Prostate gland (tissue), 2 donors: ENCODE measurements around the gene DNMT3A.

ENCODE experiments used
- CTCF ChIP-seq, 4 experiments: fragments of 200-600 bp in 2 of 4; fragments of 450-650 bp in 2 of 4; sonication (generic) in 2 of 4; IDR thresholded peaks; 1 replicate in 3 of 4; 2 replicates in 1 of 4; pipeline ENCODE4 v1.5.1; 2016 to 2019; ENCODE audit warnings: antibody characterized with exemption in 4 of 4, mild to moderate bottlenecking in 2 of 4, moderate library complexity in 2 of 4
- POLR2A ChIP-seq: fragments of 450-650 bp; IDR thresholded peaks from one replicate; pipeline ENCODE4 v1.6.1; 2016; ENCODE audit warnings: antibody characterized with exemption, mild to moderate bottlenecking
- POLR2AphosphoS5 ChIP-seq: sonication (generic); formaldehyde crosslinking; IDR thresholded peaks from one replicate; pipeline ENCODE4 v1.6.1; 2017; ENCODE audit warnings: antibody characterized with exemption

- TF ChIP-seq CTCF (IDR thresholded peaks at IDR 0.05) (no peak), POLR2A (no peak), POLR2AphosphoS5 (no peak)
Observed at GRCh38 chr2:25323042-25323514, 18.6 kb downstream of the DNMT3A start.
